Activated CD4-positive, alpha-beta T cell treated with anti-CD3 and anti-CD28 coated beads, Interleukin-2, amount 50 U/mL, for 24 hours (primary cell): Measurements from ENCODE around the gene MESP2.

Source experiments
- DNase-seq, 2 donors: peaks; one replicate each; pipeline ENCODE4 v3.0.0-alpha.2; 2020; ENCODE audit warnings: low read depth in 1 of 2, low spot score in 1 of 2

MESP2 gene

DNA sequence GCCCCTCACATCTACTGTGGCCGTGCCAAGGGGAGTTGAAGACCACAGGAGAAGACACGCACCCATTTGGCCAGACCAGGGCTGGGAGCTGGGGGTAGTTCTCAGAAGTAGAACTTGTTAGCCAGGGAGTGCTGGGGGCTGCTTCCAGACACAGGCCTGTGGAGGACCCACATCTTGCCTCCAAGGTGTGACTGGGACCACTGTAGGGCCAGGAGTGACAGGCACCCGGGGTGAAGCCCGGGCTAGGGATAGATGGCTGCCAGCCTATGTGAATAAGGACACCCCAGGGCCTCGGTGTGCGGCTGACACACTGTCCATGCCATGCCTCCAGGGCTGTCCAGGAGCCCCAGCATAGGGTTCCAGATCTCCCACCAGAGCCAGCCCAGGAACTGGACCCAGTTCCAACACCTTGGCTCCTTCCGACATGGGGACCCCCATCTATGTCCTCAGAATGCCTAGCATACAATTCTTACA is 36.8 kb downstream of the MESP2 start:
- no peak for DNase-seq

DNA sequence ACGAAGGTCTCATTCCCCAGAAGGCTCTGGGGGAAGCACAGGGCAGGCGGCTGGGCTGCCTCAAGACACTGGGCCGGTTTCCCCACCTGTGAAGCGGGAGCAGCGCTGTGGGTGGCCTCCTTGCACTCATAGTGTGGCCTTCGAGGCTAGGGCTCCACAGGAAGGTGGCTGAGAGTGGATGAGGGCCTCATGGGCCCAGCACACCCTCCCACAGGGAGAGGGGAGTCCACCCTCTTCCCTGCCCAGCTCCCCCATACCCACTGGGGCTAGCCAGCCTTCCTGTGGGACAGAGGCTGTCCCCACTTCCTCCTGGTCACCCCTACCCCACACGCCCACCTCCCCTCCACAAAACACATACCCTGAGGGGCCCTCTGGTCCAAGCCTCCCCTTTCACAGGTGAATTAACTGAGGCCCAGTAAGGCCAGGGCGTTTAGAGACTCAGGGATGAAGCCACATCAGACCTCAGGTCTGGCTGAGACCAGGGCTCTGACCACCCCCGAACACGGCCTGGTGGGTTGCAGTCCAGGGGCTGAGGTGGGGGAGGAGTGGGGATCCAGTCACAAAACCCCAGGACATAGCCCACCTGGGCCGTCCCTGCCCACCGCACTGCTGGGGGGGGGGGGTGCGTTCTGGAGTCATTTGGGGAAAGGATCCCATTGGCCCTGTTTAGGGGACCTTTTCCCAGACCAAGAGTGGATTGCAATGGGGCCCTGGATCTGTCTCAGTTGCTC is 37.4 kb downstream of the MESP2 start:
- no peak for DNase-seq

DNA sequence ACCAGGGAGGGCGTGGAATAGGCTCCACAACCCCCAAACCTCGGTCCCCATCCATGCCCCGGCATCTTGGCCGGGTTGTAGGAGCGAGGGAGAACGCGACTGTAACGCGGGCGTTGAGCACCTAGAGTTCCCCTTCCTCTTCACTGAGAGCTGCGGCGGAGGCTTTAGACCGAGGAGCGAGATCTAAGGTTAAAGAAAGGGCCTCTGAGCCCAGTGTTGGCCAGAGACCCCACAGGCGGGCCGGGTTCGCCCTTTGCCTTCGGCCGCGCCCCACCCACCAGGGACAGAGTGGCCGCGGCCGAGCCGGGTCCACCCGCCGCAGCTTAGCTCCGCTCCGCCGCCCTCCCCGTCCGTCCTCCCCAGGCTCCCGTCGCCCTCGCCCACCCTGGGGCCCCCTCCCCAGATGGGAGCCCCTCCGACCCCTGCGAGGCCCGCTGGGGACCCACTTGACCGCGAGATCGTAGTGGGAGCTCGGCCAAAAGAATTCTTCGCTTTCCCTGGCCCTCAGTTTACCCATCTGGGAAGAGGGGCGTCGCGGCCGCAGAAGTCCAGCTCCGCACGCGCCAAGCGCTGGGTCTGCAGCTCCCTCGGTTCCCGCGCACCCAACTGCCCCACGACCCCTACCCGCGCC is 38.1 kb downstream of the MESP2 start:
- no peak for DNase-seq

DNA sequence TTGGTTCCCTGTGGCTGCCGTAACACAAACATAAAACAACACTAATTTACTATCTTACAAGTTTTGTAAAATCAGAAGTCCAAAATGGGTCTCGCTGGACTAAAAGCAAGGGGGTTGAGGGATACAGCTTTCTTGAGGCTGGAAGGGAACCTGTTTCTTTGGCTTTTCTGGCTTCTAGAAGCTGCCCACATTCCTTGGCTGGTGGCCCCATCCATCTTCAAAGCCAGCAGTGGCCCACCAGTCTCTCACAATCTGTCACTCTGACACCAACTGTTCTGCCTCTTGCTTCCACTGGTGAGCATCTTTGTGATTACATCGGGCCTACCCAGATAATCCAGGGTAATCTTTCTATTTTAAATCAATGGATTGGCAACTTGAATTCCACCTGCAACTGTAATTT is 39.6 kb downstream of the MESP2 start:
- DNase-seq = no peak

DNA sequence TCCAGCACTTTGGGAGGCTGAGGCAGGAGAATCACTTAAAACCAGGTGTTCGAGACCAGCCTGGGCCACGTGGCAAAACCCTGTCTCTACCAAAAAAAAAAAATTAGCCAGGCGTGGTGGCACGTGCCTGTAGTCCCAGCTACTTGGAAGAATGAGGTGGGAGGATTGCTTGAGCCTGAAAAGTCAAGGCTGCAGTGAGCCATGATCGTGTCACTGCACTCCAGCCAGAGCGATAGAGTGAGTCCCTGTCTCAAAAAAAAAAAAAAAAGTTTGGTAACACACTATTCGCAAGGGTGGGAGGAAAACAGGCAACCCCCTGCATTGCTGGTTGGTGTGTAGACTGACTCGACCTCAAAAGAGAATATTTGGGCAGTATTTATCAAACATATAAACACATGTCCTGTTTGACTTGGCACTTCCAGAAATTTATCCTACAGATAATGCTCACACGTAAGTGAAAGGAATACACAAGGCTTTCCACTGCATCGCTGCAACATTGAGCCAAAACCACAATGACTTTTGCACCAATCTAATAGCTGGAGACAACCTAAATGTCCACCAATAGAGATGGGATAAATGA is 41.7 kb downstream of the MESP2 start:
- no peak for DNase-seq

DNA sequence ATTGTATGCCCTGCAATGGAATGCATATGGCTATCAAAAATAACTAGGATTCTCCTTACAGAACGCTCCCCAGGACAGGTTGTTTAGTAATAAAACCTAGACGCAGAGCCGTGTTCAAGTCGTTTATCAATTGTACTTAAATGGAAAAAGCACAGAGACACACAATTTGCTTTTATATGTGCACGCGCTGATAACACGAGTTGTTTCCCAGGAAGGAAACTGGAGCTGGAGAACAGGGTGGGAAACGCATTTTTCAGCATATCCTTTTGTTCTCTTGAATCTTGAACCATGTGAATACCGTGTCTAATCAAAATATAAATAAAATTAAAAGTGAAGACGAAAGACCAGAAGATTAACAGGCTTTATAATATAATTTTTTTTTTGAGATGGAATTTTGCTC is 42.2 kb downstream of the MESP2 start:
- no peak for DNase-seq

DNA sequence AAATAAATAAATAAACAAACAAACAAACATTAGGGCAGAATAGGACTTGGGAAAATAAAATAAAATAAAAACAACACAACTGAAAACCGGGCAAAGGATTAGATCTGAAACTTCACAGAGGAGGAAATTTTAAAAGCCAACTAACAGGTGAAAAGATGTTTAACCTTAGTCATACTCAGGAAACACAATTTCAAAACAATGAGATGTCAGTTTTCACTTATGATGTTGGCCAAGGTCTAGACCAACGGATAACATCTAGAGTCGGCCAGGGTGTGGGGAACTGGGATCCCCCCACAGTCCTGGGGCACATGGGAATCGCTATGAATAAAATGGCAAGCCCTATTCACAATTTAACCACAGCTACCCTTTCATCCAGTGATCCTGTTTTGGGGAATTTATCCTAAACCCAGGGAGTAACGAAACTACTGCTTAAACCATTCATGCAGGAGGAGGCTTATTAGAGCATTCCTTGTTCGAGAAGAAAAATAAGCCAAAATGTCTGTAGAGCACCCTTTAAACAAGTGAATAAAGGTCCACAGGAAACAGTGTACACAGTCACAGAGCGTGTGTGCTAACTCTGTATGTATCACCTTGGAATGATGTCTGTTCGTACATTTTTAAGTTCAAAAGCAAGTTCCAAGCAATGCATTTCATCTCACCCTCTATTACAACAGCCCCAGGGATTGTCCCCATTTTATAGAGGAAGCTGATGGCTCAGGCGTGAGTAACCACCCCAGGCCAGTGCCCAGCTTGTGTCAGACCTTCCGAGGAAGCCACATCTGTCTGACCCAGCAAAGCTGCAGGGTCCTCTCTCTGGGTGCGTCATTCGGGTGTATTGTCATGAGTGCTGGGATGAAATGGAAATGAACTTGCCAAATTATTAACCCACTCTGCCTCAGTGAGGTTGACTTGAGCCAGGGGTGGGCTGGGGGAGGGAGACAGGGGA is 44.8 kb downstream of the MESP2 start:
- DNase-seq = no peak

DNA sequence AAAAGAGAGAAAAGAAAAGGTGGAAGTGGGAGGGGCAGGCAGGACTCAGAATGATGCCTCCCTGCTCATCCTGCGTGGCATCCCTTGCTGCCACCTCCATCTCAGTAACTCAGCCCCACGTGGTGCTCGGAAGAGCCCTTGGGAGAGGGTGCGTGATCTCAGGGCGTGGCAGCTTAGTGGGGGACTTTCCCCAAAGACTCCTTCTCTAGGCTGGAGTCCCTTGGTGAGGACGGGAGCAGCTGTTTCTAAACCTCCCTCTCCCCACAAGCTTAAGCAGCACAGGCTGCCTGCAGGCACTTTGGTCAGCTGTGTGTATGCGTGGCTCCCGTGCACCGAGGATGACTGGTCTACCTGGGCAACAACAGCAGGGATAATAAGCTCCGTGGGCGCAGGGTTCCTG is 45.9 kb downstream of the MESP2 start:
- DNase-seq = no peak

DNA sequence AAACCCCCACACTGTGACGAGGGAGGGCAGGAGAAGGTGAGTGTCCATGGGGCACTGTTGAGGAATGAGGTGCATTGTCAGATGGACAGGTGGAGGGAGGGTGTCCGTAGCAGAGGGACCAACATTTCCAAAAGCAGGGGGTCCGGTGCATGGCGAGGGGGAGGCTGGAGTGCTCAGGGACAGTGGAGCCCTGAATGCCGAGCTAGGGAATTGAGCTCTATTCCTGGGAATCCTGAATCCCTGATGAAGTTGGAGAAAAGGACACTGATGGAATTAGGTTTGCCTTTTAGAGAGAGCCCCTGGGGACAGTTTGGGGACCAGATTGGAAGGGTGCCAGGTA is 46.4 kb downstream of the MESP2 start:
- DNase-seq = no peak

DNA sequence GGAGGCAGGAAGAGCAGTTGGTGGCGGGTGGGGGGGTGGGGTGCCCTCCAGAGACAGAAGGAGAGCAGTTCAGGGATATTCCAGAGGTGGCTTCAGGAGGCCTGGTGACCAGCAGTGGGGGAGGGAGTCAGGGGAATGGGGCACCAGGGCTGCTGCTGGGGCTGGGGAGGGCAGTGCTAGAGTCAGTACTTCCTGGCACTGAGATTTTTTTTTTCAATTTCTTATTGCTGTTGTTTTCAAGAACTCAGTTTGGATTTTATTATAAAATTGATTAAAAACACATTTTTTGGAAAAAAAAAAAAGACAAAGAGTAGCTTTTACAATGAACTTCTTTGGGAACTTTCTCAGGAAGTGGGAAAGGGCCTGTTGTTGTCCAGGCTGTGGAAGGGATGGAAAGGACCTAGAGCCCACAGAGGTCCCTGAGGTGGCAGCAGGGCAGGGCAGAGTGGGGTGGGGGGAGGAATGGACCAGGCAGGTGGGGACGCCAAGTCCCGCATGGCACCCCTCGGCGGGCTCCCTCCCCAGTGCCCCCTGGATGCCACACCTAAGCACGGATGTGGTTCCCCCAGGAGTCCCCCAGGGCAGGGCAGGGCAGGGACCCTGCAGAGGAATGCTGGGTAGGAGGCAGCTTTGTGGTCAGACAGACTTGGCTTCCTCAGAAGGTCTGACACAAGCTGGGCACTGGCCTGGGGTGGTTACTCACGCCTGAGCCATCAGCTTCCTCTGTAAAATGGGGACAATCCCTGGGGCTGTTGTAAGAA is 47.0 kb downstream of the MESP2 start:
- DNase-seq = no peak

DNA sequence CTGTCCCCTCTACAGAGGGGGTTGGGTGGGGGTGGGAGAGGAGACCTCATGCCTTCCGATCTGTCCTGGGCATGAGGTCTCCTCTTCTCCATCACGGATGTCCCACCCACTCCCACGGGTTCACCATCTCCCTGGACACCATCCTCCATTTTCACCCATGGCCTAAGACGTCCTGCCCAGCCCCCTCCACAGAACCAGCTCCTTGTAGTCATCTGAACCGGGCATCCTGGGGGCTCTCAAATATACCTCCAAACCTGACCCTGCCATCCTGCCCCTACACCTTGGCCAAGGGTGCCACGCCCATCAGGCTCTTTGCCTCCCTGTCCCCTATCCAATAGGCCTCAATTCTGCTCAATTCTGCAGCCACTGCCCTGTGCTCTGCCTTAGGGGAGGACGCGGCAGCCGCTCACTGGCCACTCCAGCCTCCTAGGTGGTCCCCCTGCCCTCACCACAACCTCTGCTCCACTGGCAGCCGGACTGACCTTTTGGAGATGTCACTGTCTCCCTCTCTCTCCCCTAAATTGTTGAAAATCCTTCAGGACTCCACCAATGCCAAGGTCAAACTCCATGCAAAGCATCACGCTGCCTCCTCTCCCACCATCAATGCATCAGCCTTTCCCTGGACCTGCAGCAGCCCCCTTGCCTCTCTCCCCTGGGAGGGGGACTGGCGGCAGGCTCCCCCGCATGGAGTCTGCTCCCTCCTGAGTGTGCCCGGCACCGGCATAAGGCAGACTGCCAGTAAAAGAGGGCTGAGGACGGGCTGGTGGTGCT is 47.9 kb downstream of the MESP2 start:
- no peak for DNase-seq

DNA sequence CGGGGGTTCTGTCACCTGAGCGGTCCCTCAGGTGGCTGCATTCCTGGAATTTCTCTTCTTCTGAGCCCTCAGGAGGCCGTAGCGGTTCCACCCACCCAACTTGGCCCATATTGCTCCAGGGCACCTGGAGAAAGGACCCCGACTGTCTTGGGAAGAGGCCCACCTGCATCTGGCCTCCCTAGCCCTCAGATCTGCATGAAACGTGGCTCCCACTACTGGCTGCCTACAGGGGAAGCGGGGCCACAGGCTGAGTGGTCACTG is 48.4 kb downstream of the MESP2 start:
- no peak for DNase-seq

DNA sequence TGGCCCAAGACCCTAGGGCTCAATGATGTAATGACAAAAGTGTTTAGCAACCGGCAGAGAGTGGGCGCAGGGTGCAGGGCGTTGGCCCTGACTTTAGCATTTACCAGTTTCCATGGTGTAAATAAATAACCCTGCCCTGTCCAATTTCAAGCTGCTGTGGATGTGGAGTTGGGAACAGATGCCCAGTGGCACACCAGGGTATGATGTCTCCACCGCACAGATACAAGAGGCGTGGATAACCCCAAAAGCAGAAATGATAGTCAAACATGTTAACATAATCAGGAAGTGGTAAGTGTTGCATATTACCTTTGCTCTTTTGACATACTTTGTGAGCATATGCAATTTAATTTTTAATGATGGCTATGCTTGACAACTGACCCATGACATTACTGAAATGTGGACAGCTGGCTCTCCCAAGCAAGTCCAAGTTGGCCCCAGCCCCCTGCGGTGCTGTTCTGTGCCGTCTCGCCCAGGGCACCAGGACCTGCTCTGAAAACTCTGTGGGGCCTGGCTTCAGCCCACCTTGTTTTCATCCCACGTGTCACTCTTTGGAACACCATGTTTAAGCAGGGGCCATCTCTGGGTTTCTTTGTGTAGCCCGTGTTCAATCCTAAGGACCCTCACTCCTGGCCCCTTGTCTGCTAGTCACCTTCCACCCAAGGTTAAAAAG is 49.3 kb downstream of the MESP2 start:
- DNase-seq = no peak

DNA sequence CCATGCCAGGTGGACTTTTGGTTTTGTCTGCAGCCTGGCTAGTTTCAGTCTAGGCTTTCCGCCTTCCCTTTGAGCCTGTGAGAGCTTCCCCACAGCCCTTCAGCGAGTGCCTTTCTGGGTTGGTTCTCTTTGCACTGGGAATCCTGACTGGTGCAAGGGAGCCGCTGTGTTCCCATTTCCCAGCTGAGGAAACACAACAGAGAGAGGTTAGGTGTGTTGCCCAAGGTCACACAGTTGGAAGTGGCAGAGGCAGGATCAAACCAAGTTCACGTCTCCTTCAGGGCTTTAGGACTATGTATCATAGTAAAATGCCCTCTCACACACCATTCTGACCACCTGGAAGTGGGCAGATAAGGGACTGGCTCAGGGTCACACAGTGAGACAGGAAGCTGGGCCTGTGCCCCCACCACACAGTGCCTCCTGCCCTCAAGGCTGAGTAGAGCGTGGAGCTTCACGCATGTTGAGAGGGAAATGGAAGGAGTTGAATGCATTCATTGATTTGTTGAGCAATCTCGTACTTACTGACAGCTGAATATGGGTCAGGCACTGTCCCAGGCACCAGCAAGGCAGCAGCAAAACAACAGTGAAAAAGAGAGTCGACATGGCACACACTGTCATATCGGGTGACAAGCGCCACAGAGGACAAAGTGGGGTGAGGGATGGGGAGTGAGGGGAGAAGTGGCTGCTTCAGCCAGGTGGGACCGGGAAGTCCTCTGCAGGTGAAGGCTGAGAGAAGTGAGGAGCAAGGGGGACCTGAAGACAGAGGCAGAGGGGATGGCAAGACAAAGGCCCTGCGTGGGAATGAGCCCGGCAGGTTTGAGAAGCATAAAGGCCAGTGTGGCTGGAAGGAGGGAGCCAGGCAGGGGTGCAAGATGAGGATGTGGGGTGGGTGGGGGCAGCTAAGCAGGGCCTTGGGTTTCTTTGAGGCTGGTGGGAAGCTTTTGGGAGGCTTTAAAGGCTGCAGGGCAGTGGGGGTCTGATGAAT is 50.8 kb downstream of the MESP2 start:
- no peak for DNase-seq

DNA sequence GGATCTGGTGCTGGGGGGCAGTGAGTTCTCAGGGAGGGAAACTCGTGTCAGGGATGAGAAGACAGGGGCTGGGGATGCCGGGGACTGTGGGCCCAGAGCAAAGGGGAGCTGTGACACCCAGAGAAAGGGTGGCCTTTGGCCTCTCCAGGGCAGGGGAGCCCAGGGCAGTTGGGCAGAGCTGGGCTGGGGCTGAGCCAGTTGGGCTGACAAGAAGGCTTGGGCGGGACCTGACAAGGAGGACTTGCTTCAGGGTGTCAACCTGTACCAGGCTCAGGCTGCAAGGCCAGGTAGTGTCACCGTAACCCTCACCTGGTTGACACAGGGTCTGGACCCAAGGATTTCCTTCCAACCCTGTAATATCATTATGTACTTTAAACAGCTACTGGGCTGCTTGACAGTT is 51.7 kb downstream of the MESP2 start:
- no peak for DNase-seq
